ENCODE data around the gene KIF6.
"Not testable (repeated sequence)": the region's sequence is repeated elsewhere in the genome, so short reads cannot be mapped to it uniquely, and the experiment has no call there.

The KIF6 gene

DNA sequence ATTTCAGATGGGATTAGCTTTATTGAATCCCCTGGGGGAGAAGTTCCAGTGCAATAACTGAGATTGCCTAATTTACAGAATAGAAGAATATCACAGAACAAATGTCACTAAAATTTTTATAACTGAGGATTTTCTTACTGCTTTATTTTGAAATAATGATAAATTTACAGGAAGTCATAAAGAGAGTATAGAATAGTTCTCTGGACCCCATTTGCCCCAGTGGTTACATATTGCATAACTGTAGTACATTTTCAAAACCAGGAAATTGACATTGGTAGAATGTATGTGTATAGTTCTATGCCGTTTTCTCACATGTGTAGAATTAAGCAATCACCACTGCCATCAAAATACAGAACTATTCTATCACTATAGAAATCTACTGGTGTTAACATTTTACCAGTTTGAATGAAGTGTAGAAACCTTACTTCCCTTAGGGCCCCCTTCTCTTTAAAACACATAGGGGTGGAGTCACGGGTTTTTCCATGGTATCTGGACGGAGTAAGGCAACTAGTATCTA is 18.3 kb downstream of the KIF6 start:
- no peak for DNase-seq

DNA sequence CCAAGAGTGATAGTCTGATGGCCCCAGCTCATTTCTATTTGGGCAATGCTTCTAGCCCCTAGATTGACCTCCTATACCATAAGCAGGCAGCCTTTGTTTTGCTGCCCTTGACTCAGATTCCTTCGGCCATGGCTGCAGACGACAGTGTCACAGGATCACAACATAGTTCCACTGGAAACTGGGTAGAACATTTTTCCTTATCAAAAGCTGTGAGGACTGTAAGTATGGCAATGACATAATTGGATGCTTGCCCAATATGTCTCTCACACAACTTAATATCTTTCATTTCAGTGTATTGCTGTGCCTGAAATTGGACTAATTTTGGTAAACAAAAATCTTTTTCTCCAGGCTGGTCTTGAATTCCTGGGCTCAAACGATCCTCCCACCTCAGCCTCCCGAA is 22.9 kb downstream of the KIF6 start:
- DNase-seq: no peak

GRCh38 chr6:39700362-39700761 is 24.8 kb downstream of the KIF6 start:
- DNase-seq: no peak

GRCh38 chr6:39698789-39699188 is 26.4 kb downstream of the KIF6 start:
- no peak for DNase-seq

DNA sequence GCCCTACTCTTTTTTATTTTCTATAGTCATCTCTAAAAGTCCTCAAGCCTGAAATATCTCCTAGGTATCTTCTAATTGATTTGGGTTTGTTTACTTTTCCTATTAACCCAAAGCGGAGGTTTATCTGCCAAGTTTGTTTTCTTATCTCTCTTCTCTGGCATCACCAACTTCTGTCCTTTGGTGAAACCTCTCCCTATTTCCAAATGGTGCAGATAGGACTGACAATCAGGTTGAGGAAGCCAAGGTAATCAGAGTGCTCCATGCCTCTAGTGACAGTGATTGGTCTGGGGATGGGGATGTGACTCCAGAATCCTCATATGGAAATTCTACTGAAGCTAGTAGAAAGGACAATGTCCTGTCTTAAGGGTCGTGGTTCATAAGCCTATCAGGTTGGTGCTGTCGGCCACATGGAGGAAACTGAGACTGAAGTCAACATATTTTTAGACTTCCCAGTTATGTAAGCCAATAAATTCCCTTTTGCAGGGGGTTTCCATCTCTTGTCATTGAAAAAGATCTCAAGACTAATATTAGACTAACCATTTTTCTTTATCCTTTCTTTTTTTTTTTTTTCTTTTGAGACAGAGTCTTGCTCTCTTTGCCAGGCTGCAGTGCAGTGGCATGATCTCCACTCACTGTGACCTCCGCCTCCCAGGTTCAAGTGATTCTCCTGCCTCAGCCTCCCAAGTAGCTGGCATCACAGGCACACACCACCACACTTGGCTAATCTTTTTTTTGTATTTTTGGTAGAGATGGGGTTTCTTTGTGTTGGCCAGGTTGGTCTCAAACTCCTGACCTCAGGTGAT is 28.0 kb downstream of the KIF6 start:
- no peak for DNase-seq

DNA sequence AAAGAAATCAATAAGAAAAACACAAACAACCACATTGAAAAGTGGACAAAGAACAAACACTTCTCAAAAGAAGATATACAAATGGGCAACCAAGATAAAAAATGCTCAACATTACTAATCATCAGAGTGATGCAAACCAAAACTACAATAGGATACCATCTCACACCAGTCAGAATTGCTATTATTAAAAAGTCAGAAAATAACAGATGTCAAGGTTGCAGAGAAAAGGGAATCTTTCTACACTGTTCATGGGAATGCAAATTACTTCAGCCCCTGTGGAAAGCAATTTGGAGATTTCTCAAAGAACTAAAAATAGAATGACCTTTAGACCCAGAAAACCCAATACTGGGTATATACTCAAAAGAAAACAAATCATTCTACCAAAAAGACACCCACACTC is 29.8 kb downstream of the KIF6 start:
- DNase-seq: no peak

GRCh38 chr6:39693206-39693605 is 32.0 kb downstream of the KIF6 start:
- no peak for DNase-seq

DNA sequence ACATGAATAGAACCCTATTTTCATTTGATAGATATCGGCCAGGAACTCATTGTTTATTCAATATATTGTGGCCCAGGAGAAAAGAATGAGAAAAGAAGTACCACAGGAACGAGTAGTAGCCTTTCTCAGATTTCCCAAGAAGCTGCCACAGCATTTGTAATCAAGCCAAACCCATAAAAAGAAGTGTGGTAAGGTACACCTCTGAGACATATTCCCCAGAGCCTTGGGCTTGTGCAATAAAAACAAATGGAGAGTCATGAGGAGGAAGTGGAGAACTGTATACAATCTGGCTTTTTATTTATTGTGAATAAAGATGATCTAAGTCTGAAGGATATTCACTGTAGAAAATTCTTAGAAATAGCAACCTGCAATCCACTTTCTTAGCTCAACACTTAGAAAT is 36.7 kb downstream of the KIF6 start:
- no peak for DNase-seq

GRCh38 chr6:39686976-39687375 is 38.2 kb downstream of the KIF6 start:
- no peak for DNase-seq

GRCh38 chr6:39685938-39686337 is 39.3 kb downstream of the KIF6 start:
- no peak for DNase-seq

- DNase-seq: no peak
These were observed 39.8 kb downstream of the KIF6 start for GRCh38 chr6:39685489-39685826.

- no peak for DNase-seq
These were observed 40.3 kb downstream of the KIF6 start for GRCh38 chr6:39684790-39685488.

GRCh38 chr6:39681674-39682121 is 43.5 kb downstream of the KIF6 start:
- no peak for DNase-seq

- DNase-seq: no peak
These were observed 46.3 kb downstream of the KIF6 start for GRCh38 chr6:39678914-39679313.

DNA sequence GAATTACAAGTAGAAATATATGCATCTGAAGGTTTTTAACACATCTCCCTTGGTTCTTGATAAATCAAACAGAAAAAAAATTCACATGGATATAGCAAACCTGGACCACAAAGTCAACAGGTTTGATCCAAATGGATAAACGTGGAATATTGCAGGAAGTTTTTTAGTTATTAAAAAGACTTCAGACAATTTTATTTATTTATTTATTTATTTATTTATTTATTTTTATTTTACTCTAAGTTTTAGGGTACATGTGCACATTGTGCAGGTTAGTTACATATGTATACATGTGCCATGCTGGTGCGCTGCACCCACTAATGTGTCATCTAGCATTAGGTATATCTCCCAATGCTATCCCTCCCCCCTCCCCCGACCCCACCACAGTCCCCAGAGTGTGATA is 47.9 kb downstream of the KIF6 start:
- DNase-seq: not testable (repeated sequence)

DNA sequence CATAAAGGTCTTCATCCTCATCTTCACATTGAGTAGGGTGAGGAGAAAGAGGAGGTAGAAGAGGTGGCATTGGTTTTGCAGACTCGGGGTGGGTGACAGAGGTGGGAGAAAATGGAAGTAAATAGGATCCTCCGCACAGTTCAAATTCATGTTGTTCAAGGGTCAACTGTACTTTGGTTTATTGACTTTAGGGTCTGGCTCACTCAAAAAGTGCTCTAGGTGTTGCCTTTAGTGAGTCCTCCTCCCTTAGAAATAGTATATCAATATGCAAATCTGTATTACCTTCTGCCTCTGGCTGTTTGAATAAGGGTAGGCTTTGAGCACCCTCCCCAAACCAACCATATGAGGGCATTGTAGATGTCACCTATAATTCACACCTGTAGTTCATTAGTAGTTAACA is 54.7 kb downstream of the KIF6 start:
- no peak for DNase-seq

GRCh38 chr6:39669973-39670342 is 55.2 kb downstream of the KIF6 start:
- DNase-seq: no peak

DNA sequence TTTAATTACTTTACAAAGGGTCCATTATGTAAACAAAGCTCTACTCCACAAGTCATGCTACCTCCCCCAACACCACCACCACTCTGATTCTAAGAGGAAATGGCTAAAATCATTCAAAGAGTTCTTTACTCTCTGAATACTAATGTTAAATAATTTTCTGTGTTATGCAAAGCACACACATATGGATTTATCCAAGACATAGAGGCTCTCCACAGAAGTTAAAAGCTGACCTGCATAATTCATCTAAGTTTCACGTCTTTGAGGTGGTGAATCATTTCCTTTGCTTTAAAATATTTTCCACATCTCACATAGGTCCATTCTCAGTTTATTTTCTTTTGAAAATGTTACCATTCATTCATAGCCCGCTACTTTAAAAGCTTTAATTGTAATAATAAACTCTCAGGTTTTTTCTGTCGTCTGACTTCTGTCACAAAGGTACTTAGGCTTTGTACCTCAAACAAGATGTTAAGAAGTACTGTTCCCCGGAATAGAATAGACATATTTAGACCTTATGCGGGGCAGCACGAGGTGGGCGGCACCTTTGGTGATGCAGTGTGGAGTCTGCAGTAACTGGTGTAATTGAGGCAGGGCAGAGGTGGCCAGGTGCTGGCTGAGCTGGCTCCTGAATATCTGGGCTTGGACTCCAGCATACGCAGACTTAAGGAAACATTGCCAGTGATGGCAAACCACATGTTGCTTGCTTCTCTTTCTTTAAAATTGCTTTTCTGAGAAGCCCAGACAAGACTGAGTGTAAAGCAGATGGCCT is 55.8 kb downstream of the KIF6 start:
- DNase-seq: no peak

DNA sequence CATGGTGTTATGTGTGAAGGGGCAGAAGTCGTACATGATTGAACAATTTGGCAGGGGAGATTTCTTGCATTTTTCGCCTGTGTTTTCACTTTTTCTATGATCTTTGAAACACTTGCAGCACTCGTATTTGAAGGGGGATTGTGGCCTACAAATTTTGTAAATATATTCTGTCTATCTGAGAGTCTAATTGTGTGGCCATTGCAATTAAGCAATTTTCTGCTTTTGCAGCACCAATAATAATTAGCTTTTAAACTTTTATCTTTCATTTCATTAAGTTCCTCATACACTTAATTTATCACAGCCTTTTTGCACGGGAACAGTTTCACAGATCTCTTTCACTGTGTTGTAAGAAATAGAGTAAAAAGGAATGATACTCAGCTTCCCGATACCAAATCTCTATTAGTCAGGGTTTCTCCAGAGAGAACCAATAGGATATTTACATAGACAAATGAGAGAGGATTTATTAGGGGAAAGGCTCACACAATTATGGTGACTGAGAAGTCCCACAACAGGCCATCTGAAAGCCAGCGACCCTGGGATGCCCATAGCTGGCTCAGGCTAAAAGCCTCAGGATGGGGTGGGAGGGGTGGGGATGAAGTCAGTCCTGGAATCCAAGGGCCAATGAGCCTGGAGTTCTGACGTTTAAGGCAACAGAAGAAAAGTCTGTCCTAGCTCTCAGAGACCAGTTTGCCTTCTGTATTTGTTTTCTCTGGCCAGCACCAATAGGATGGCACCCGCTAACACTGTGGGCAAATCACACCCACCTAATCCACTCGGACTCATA is 58.3 kb downstream of the KIF6 start:
- DNase-seq: no peak

GRCh38 chr6:39665861-39666260 is 59.3 kb downstream of the KIF6 start:
- DNase-seq: no peak

DNA sequence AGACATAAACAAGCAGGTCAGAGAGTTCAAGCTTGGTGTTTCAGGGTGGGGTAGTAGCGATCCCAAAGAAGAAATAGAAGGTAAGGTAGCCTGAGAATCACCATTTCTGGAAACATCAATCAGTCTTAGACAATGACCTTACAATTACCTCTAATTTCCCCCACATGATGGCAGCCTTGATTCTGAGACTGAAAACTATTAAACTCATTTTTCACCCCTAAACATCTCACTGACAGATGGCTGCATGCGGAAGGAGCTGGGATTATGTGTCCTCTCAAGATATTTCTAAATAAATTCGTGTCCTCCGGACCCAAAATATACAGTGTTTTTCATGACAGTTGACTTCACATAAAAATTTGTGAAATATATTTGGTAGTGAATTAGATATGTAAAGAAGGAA is 61.0 kb downstream of the KIF6 start:
- no peak for DNase-seq

DNA sequence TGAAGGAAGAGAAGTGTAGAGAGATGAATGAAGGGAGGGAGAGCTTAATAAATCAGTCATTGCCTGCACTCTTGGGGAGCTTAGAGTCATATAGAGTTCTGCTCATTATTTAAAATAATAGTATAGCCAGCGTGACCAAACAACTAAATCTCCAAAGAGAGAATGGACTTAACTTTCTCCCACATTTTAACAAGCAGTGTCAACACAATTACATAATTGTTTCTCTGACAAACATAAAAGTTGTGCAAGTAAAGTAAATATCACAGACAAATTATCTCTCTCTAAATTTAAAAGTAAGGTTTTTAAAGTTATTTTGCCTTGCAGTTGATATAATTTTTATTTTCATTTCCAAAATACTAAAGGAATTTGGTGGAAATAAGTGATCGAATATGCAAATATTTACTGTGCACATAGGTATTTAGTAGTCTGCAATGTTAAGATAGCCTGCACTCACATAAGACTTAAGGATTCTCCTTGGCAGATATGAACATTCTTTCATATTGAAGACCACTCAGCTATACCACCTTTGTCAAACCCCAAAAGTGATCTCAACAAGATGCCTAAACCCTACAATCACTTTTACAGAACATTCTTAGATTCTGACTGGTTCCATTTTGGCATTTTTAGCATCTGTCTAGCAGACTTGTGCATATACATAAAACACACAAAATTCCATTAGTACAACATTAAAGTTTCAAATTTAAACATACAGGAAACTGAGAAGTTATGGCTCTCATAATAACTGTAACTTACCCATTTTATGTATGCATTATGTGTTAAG is 67.7 kb downstream of the KIF6 start:
- DNase-seq: no peak

Data from NCI-H774 (cell line).